ENCODE measurements around the gene SIGLEC14.

DNA sequence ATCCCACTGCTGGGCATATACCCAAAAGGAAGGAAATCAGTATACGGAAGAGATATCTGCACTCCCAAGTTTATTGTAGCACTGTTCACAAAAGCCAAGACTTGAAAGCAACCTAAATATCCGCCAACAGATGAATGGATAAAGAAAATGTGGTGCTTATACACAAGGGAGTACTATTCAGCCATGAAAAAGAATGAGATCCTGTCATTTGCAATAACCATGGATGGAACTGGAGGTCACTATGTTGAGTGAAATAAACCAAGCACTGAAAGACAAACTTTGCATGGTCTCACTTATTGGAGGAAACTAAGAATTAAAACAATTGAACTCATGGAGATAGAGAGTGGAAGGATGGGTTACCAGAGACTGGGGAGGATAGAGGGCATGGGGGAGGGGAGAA lies 6.5 kb upstream of the SIGLEC14 start:
- TF ChIP-seq RAD21 (IDR thresholded peaks at IDR 0.05; ENCODE audit: low read depth) = no peak
- no peak for TF ChIP-seq CEBPB (IDR thresholded peaks at IDR 0.05)
- no peak for TF ChIP-seq EP300 (IDR thresholded peaks at IDR 0.05; ENCODE audit: borderline replicate concordance)
- TF ChIP-seq CREB1 (IDR thresholded peaks at IDR 0.05; ENCODE audit: low read depth) = no peak
- TF ChIP-seq EGR1 (IDR thresholded peaks at IDR 0.05) = no peak
- TF ChIP-seq TAF1 (IDR thresholded peaks at IDR 0.05; ENCODE audit: low read depth) = no peak
- no peak for TF ChIP-seq FOXM1 (IDR thresholded peaks at IDR 0.05; ENCODE audit: borderline replicate concordance, low read depth)
- TF ChIP-seq TCF12 (IDR thresholded peaks at IDR 0.05; ENCODE audit: low read depth) = no peak
- TF ChIP-seq, protein P1, sequence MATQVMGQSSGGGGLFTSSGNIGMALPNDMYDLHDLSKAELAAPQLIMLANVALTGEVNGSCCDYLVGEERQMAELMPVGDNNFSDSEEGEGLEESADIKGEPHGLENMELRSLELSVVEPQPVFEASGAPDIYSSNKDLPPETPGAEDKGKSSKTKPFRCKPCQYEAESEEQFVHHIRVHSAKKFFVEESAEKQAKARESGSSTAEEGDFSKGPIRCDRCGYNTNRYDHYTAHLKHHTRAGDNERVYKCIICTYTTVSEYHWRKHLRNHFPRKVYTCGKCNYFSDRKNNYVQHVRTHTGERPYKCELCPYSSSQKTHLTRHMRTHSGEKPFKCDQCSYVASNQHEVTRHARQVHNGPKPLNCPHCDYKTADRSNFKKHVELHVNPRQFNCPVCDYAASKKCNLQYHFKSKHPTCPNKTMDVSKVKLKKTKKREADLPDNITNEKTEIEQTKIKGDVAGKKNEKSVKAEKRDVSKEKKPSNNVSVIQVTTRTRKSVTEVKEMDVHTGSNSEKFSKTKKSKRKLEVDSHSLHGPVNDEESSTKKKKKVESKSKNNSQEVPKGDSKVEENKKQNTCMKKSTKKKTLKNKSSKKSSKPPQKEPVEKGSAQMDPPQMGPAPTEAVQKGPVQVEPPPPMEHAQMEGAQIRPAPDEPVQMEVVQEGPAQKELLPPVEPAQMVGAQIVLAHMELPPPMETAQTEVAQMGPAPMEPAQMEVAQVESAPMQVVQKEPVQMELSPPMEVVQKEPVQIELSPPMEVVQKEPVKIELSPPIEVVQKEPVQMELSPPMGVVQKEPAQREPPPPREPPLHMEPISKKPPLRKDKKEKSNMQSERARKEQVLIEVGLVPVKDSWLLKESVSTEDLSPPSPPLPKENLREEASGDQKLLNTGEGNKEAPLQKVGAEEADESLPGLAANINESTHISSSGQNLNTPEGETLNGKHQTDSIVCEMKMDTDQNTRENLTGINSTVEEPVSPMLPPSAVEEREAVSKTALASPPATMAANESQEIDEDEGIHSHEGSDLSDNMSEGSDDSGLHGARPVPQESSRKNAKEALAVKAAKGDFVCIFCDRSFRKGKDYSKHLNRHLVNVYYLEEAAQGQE (IDR thresholded peaks at IDR 0.05; ENCODE audit: low read depth) = no peak

Measured in Ishikawa (cell line).